ENCODE data around the gene MSRB3. TPM values are rescaled to one million over a fixed set of nuclear protein-coding genes. Genes with fewer than 3 reads are reported as not detected.

Gene MSRB3
- total RNA-seq, 2 donors from 2014 or later, result 3.6 to 14.5 TPM

- Histone ChIP-seq H3K27me3 (no peaks in the 10 kb centered on the region), H3K4me1 (no peaks in the 10 kb centered on the region), H3K36me3 (replicated peaks in 1 of 2; ENCODE audit: insufficient read depth in 1 of 2, low read depth in 2 of 2) (no peaks in the 10 kb centered on the region), H3K9me3 (peaks cover 0 to 5% (median 0%) of the 10 kb centered on the region in 3 donors), H3K4me3 (no peak overlapping the region), H3K27ac (no peak overlapping the region)
- DNase-seq, result no peak
- no peak for ATAC-seq
- intact Hi-C loops (cut with DNase I), result no loop called here
- no peak for TF ChIP-seq POLR2A (IDR thresholded peaks at IDR 0.05)
- no peak for TF ChIP-seq CTCF (IDR thresholded peaks at IDR 0.05)
- WGBS, 2 donors, result 67 to 70% methylated on average over 4 of the region's 4 CpGs
Observed at GRCh38 chr12:65407388-65408149, 129.1 kb downstream of the MSRB3 start.

GRCh38 chr12:65408441-65408840 is 130.0 kb downstream of the MSRB3 start:
- whole genome bisulfite sequencing, 2 donors, result 77 to 92% methylated on average over 4 of the region's 4 CpGs
- intact Hi-C loops (cut with DNase I), result no loop called here
- no peak for TF ChIP-seq CTCF (IDR thresholded peaks at IDR 0.05)
- TF ChIP-seq POLR2A (IDR thresholded peaks at IDR 0.05), result no peak
- no peak for DNase-seq
- Histone ChIP-seq H3K4me1 (no peaks in the 10 kb centered on the region), H3K9me3 (no peaks in the 10 kb centered on the region), H3K27ac (no peak overlapping the region), H3K4me3 (no peak overlapping the region), H3K36me3 (replicated peaks in 1 of 2; ENCODE audit: insufficient read depth in 1 of 2, low read depth in 2 of 2) (no peaks in the 10 kb centered on the region), H3K27me3 (no peaks in the 10 kb centered on the region)
- ATAC-seq, result no peak

DNA sequence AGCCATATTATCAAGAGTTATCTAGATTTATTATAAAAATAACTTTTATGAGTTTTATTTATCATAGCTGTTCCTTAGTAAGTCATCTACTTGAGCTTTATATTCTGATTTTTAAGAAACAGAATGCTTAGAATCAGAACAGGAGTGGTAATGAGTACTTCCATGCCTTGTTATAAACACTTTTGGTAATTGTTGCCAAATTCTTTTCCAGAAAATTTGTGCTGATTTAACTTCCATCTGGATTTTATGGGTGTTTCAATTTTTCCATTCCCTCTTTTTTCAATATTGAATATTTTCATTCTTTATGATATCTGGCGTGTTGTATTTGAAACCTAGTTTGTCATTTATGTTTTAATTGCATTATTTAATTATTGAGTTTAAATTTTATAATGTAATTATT is 131.2 kb downstream of the MSRB3 start:
- ATAC-seq (no peak), DNase-seq (no peak)
- Histone ChIP-seq H3K9me3 (no peaks in the 10 kb centered on the region), H3K36me3 (replicated peaks in 1 of 2; ENCODE audit: insufficient read depth in 1 of 2, low read depth in 2 of 2) (no peaks in the 10 kb centered on the region), H3K27ac (no peak overlapping the region), H3K4me3 (no peak overlapping the region), H3K4me1 (no peaks in the 10 kb centered on the region), H3K27me3 (no peaks in the 10 kb centered on the region)
- no peak for TF ChIP-seq CTCF (IDR thresholded peaks at IDR 0.05)
- TF ChIP-seq POLR2A (IDR thresholded peaks at IDR 0.05), result no peak
- intact Hi-C loops (cut with DNase I), result no loop called here
- WGBS, 2 donors, result 91 to 92% methylated on average over 1 of the region's 1 CpG

DNA sequence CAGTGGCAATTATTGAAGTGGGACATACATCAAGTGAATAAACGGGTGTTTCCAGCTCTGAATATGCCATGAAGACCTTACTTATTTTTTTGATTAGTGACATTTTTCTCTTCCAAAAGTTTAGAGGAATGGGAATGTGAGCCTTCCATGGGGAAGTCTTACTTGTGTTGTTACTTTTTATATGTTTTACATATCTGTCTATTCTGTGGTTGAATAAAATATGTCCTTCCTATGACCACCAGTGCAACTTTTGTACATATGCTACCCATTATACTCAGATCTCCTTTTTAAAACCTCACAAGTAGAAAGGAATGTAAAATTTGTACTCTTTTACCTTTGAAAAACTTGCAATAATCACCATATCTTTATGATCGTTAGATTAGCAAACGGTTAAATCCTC is 132.7 kb downstream of the MSRB3 start:
- H3K9me3 ChIP-seq, result no peaks in the 10 kb centered on the region
- H3K27me3 ChIP-seq, result no peaks in the 10 kb centered on the region
- no peak overlapping the region for H3K4me3 ChIP-seq
- DNase-seq (no peak), ATAC-seq (no peak)
- no peak overlapping the region for H3K27ac ChIP-seq
- TF ChIP-seq CTCF (IDR thresholded peaks at IDR 0.05), result no peak
- TF ChIP-seq POLR2A (IDR thresholded peaks at IDR 0.05), result no peak
- no peaks in the 10 kb centered on the region for H3K36me3 ChIP-seq (replicated peaks in 1 of 2; ENCODE audit: insufficient read depth in 1 of 2, low read depth in 2 of 2)
- intact Hi-C loops (cut with DNase I), result no loop called here
- no peaks in the 10 kb centered on the region for H3K4me1 ChIP-seq
- 76 to 81% methylated on average over 3 of the region's 3 CpGs for WGBS, 2 donors

- no peaks in the 10 kb centered on the region for H3K9me3 ChIP-seq
- ATAC-seq (no peak), DNase-seq (no peak)
- WGBS, 2 donors, result 81 to 88% methylated on average over 5 of the region's 5 CpGs
- H3K27me3 ChIP-seq, result no peaks in the 10 kb centered on the region
- intact Hi-C loops (cut with DNase I), result no loop called here
- H3K4me3 ChIP-seq, result no peak overlapping the region
- H3K4me1 ChIP-seq, result no peaks in the 10 kb centered on the region
- TF ChIP-seq CTCF (IDR thresholded peaks at IDR 0.05) (no peak), POLR2A (IDR thresholded peaks at IDR 0.05) (no peak)
- no peak overlapping the region for H3K27ac ChIP-seq
- no peaks in the 10 kb centered on the region for H3K36me3 ChIP-seq (replicated peaks in 1 of 2; ENCODE audit: insufficient read depth in 1 of 2, low read depth in 2 of 2)
Observed at GRCh38 chr12:65414526-65414925, 136.0 kb downstream of the MSRB3 start.

All from body of pancreas (tissue), 4 donors.